Measurements from ENCODE around the gene GPAT3.

GRCh38 chr4:83498187-83498586, 37.7 kb upstream of the GPAT3 start:
- TF ChIP-seq, protein P1, sequence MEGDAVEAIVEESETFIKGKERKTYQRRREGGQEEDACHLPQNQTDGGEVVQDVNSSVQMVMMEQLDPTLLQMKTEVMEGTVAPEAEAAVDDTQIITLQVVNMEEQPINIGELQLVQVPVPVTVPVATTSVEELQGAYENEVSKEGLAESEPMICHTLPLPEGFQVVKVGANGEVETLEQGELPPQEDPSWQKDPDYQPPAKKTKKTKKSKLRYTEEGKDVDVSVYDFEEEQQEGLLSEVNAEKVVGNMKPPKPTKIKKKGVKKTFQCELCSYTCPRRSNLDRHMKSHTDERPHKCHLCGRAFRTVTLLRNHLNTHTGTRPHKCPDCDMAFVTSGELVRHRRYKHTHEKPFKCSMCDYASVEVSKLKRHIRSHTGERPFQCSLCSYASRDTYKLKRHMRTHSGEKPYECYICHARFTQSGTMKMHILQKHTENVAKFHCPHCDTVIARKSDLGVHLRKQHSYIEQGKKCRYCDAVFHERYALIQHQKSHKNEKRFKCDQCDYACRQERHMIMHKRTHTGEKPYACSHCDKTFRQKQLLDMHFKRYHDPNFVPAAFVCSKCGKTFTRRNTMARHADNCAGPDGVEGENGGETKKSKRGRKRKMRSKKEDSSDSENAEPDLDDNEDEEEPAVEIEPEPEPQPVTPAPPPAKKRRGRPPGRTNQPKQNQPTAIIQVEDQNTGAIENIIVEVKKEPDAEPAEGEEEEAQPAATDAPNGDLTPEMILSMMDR (conservative IDR thresholded peaks at IDR 0.05) = no peak
- no peak for TF ChIP-seq EZH2 (IDR thresholded peaks at IDR 0.05; ENCODE audit: low read depth)

Data from PC-9 (cell line).